GM19324 (cell line): ENCODE results near the gene CD69.
"Not testable (repeated sequence)": the region's sequence is repeated elsewhere in the genome, so short reads cannot be mapped to it uniquely, and the experiment has no call there.

Experiments used
- ATAC-seq: cut with Tn5 transposase; IDR thresholded peaks from one replicate; pipeline ENCODE4 v1.9.1; 2021; ENCODE audit warnings: mild to moderate bottlenecking, moderate library complexity; ENCODE audit not compliant: unreplicated experiment, low FRiP score

The CD69 gene

GRCh38 chr12:9751204-9752144, 9.2 kb downstream of the CD69 start:
- no peak for ATAC-seq

GRCh38 chr12:9750276-9751203, 10.2 kb downstream of the CD69 start:
- peak; percentile 51 for ATAC-seq

GRCh38 chr12:9749640-9750039, 11.1 kb downstream of the CD69 start:
- no peak for ATAC-seq

GRCh38 chr12:9745199-9745598, 15.5 kb downstream of the CD69 start:
- no peak for ATAC-seq

- peak; percentile 44 for ATAC-seq
These were observed 18.0 kb downstream of the CD69 start for GRCh38 chr12:9742661-9743060.

- ATAC-seq: peak; percentile 76
These were observed 19.0 kb downstream of the CD69 start for GRCh38 chr12:9741726-9742125.

- no peak for ATAC-seq
These were observed 20.5 kb downstream of the CD69 start for GRCh38 chr12:9740106-9740750.

- not testable (repeated sequence) for ATAC-seq
These were observed 21.1 kb downstream of the CD69 start for GRCh38 chr12:9739404-9740105.

GRCh38 chr12:9738905-9739304, 21.8 kb downstream of the CD69 start:
- not testable (repeated sequence) for ATAC-seq

- no peak for ATAC-seq
These were observed 23.6 kb downstream of the CD69 start for GRCh38 chr12:9736936-9737705.

GRCh38 chr12:9735601-9736000, 25.1 kb downstream of the CD69 start:
- no peak for ATAC-seq

GRCh38 chr12:9732921-9733461, 27.7 kb downstream of the CD69 start, which contains the start of gene CLECL1:
Gene CLECL1 (minus strand): TSS chr12:9733097.
- ATAC-seq: no peak

GRCh38 chr12:9731797-9732196, 28.9 kb downstream of the CD69 start:
- ATAC-seq: peak; percentile 40

- ATAC-seq: no peak
These were observed 29.3 kb downstream of the CD69 start for GRCh38 chr12:9731393-9731792.

GRCh38 chr12:9730591-9730990, 30.1 kb downstream of the CD69 start:
- ATAC-seq: no peak

- no peak for ATAC-seq
These were observed 30.7 kb downstream of the CD69 start for GRCh38 chr12:9730011-9730410.

GRCh38 chr12:9729082-9729481, 31.6 kb downstream of the CD69 start:
- no peak for ATAC-seq

- no peak for ATAC-seq
These were observed 32.9 kb downstream of the CD69 start for GRCh38 chr12:9727813-9728212.
